ENCODE results near the gene UTP25.

Gene UTP25

GRCh38 chr1:209807509-209807908 lies 20.3 kb upstream of the UTP25 start:
- DNase-seq, result no peak

GRCh38 chr1:209808059-209808581 lies 19.7 kb upstream of the UTP25 start:
- DNase-seq, result peak; percentile 40

GRCh38 chr1:209809611-209810010 lies 18.2 kb upstream of the UTP25 start:
- DNase-seq, result no peak

GRCh38 chr1:209810783-209811182 lies 17.0 kb upstream of the UTP25 start:
- no peak for DNase-seq

GRCh38 chr1:209813902-209814301 lies 13.9 kb upstream of the UTP25 start:
- no peak for DNase-seq

GRCh38 chr1:209815490-209815889 lies 12.3 kb upstream of the UTP25 start:
- no peak for DNase-seq

- peak; percentile 56 for DNase-seq
These were observed 11.8 kb upstream of the UTP25 start for GRCh38 chr1:209815931-209816341.

GRCh38 chr1:209816923-209817322 lies 10.8 kb upstream of the UTP25 start:
- DNase-seq, result no peak

GRCh38 chr1:209817691-209818090 lies 10.1 kb upstream of the UTP25 start:
- no peak for DNase-seq

- DNase-seq, result no peak
These were observed 8.7 kb upstream of the UTP25 start for GRCh38 chr1:209819058-209819457.

GRCh38 chr1:209820986-209821385 lies 6.8 kb upstream of the UTP25 start:
- no peak for DNase-seq

- DNase-seq, result no peak
These were observed 5.1 kb upstream of the UTP25 start for GRCh38 chr1:209822706-209823105.

- DNase-seq, result peak; percentile 20
These were observed 4.4 kb upstream of the UTP25 start for GRCh38 chr1:209823143-209824041.

- peak; percentile 78 for DNase-seq
These were observed 2.0 kb upstream of the UTP25 start for GRCh38 chr1:209825591-209826434.

- no peak for DNase-seq
These were observed 1.9 kb downstream of the UTP25 start for GRCh38 chr1:209829716-209830115.

- DNase-seq, result no peak
These were observed 3.0 kb downstream of the UTP25 start for GRCh38 chr1:209830722-209831121.

- no peak for DNase-seq
These were observed 3.8 kb downstream of the UTP25 start for GRCh38 chr1:209831615-209832014.

GRCh38 chr1:209835782-209836298 lies 8.1 kb downstream of the UTP25 start:
- DNase-seq, result no peak

GRCh38 chr1:209837671-209838070 lies 9.9 kb downstream of the UTP25 start:
- DNase-seq, result no peak

GRCh38 chr1:209838537-209838936 lies 10.8 kb downstream of the UTP25 start:
- no peak for DNase-seq

- no peak for DNase-seq
These were observed 12.2 kb downstream of the UTP25 start for GRCh38 chr1:209839875-209840546.

- no peak for DNase-seq
These were observed 12.8 kb downstream of the UTP25 start for GRCh38 chr1:209840611-209841010.

Data from DMS 273 treated with DMSO at 0.1 percent for 48 hours (cell line).